GM18867 (cell line): ENCODE data around the gene IGFL1.
A peak's percentile ranks its signal among the peaks of the same experiment; 100 is the strongest.
"Not testable (repeated sequence)": the region's sequence is repeated elsewhere in the genome, so short reads cannot be mapped to it uniquely, and the experiment has no call there.

Experiments
- ATAC-seq: cut with Tn5 transposase; IDR thresholded peaks from one replicate; pipeline ENCODE4 v1.9.1; 2021; ENCODE audit warnings: mild to moderate bottlenecking, moderate library complexity; ENCODE audit not compliant: unreplicated experiment

The IGFL1 gene

GRCh38 chr19:46221981-46222610, 7.4 kb upstream of the IGFL1 start:
- no peak for ATAC-seq

- ATAC-seq, result not testable (repeated sequence)
Measured at GRCh38 chr19:46223787-46224186, 5.8 kb upstream of the IGFL1 start.

GRCh38 chr19:46224773-46225172, 4.8 kb upstream of the IGFL1 start:
- no peak for ATAC-seq

- no peak for ATAC-seq
Measured at GRCh38 chr19:46225558-46226004, 4.0 kb upstream of the IGFL1 start.

GRCh38 chr19:46226438-46226973, 3.0 kb upstream of the IGFL1 start:
- ATAC-seq, result no peak

- ATAC-seq, result no peak
Measured at GRCh38 chr19:46232029-46232428, 2.5 kb downstream of the IGFL1 start.

GRCh38 chr19:46232468-46232867, 2.9 kb downstream of the IGFL1 start:
- ATAC-seq, result no peak

- no peak for ATAC-seq
Measured at GRCh38 chr19:46232938-46233621, 3.5 kb downstream of the IGFL1 start.

- ATAC-seq, result not testable (repeated sequence)
Measured at GRCh38 chr19:46233871-46234270, 4.3 kb downstream of the IGFL1 start.

GRCh38 chr19:46238141-46238540, 8.6 kb downstream of the IGFL1 start:
- ATAC-seq, result not testable (repeated sequence)

GRCh38 chr19:46239193-46240024, 9.9 kb downstream of the IGFL1 start:
- ATAC-seq, result no peak

- ATAC-seq, result no peak
Measured at GRCh38 chr19:46240693-46241092, 11.2 kb downstream of the IGFL1 start.

GRCh38 chr19:46241626-46242025, 12.1 kb downstream of the IGFL1 start:
- no peak for ATAC-seq

- not testable (repeated sequence) for ATAC-seq
Measured at GRCh38 chr19:46243081-46243654, 13.6 kb downstream of the IGFL1 start.

- ATAC-seq, result no peak
Measured at GRCh38 chr19:46250076-46250735, 20.7 kb downstream of the IGFL1 start.

GRCh38 chr19:46251416-46251815, 21.9 kb downstream of the IGFL1 start:
- ATAC-seq, result no peak

GRCh38 chr19:46254776-46255175, 25.2 kb downstream of the IGFL1 start:
- no peak for ATAC-seq

GRCh38 chr19:46256855-46257254, 27.3 kb downstream of the IGFL1 start:
- ATAC-seq, result no peak

- ATAC-seq, result not testable (repeated sequence)
Measured at GRCh38 chr19:46261501-46261900, 32.0 kb downstream of the IGFL1 start.

- peak; percentile 77 for ATAC-seq
Measured at GRCh38 chr19:46262684-46263296, 33.2 kb downstream of the IGFL1 start.
